Lung (tissue), 12 donors: Measurements from ENCODE around the gene HOXA6. TPM values are rescaled to one million over a fixed set of nuclear protein-coding genes. Genes with fewer than 3 reads are reported as not detected.

Source experiments
- ATAC-seq: fragments of 200-7000 bp; cut with Tn5 transposase; one replicate; pipeline ENCODE4 v1.9.1; 2020; ENCODE audit warnings: moderate number of reproducible peaks; ENCODE audit not compliant: insufficient read depth, low FRiP score
- DNase-seq, 3 donors: peaks; one replicate each; pipeline ENCODE4 v3.0.0-alpha.2; 2013 to 2017
- H3K27ac ChIP-seq, 2 donors: one replicate each; pipeline ENCODE4 v1.5.1; 2013; ENCODE audit warnings: mild to moderate bottlenecking in 2 of 2, moderate library complexity in 2 of 2, control low read depth in 1 of 2, inconsistent platforms in 1 of 2, low read depth in 1 of 2, low read length in 1 of 2
- H3K27me3 ChIP-seq, 3 donors: one replicate each; pipeline ENCODE4 v1.5.1; 2013; ENCODE audit warnings: low read length in 2 of 3; ENCODE audit not compliant: control insufficient read depth in 3 of 3, insufficient read depth in 3 of 3
- H3K36me3 ChIP-seq, 4 donors: one replicate each; pipeline ENCODE4 v1.5.1; 2013; ENCODE audit warnings: low read length in 4 of 4, mild to moderate bottlenecking in 1 of 4, moderate library complexity in 1 of 4; ENCODE audit not compliant: control insufficient read depth in 4 of 4, insufficient read depth in 4 of 4
- H3K4me1 ChIP-seq, 5 donors: one replicate each; pipeline ENCODE4 v1.5.1; 2013; ENCODE audit warnings: low read length in 5 of 5, mild to moderate bottlenecking in 2 of 5, moderate library complexity in 1 of 5; ENCODE audit not compliant: control insufficient read depth in 5 of 5, insufficient read depth in 5 of 5
- H3K4me3 ChIP-seq: one replicate; pipeline ENCODE4 v1.5.1; 2013; ENCODE audit warnings: mild to moderate bottlenecking, control low read depth, moderate library complexity
- H3K9ac ChIP-seq, 2 donors: one replicate each; pipeline ENCODE4 v1.5.1; 2013; ENCODE audit warnings: low read length in 2 of 2, control low read depth in 1 of 2; ENCODE audit not compliant: insufficient read depth in 1 of 2
- H3K9me3 ChIP-seq, 4 donors: one replicate each; pipeline ENCODE4 v1.5.1; 2013; ENCODE audit warnings: low read length in 3 of 4, mild to moderate bottlenecking in 1 of 4, moderate library complexity in 1 of 4; ENCODE audit not compliant: control insufficient read depth in 4 of 4, insufficient read depth in 3 of 4
- CTCF ChIP-seq: IDR thresholded peaks from 2 replicates; pipeline ENCODE4 v1.5.1; 2012; ENCODE audit warnings: mild to moderate bottlenecking; ENCODE audit errors: control extremely low read depth, extremely low read depth
- WGBS, 2 donors: extraction: QIAGEN DNeasy Blood & Tissue Kit; methylation state at CpG; one replicate each; pipeline ENCODE4 v1.1.7; 2013; 5-methylcytosine and 5-hydroxymethylcytosine counted together
- polyA plus RNA-seq, 2 donors: library from polyadenylated mRNA; stranded (reverse); fragments of 200-250 nt; gene quantifications; one replicate each; pipeline ENCODE4 v1.2.1, GENCODE V29; 2013
- total RNA-seq, 2 donors: library from RNA; depleted of rRNA in 1 of 2; stranded (reverse); fragments of >200 nt in 1 of 2; gene quantifications; one replicate each; pipeline ENCODE4 v1.2.1, GENCODE V29; 2014 to 2021
- donor health status: control.
- donor health status: control.
- donor health status: Bipolar disorder and iron deficiency.
- donor health status: healthy.
- donor health status: DM: yes; HTN: yes; CAD: no.

The HOXA6 gene
- total and polyA plus RNA-seq, 4 donors = 0.49 to 7.7 (median 2.8) TPM

- Histone ChIP-seq H3K4me1 (peaks cover 0 to 19% (median 9%) of the 10 kb centered on the region in 5 donors), H3K4me3 (no peak overlapping the region), H3K9me3 (peaks cover 0 to 9% (median 0%) of the 10 kb centered on the region in 4 donors), H3K36me3 (no peaks in the 10 kb centered on the region), H3K9ac (no peak overlapping the region), H3K27me3 (peaks cover 17 to 97% (median 84%) of the 10 kb centered on the region in 3 donors), H3K27ac (no peak overlapping the region)
- TF ChIP-seq CTCF = peak; percentile 35
- DNase-seq (peak; percentile 83 to 86 (median 83)), ATAC-seq (peak; percentile 59)
- 12 to 15% methylated on average over 56 of the region's 56 CpGs for WGBS, 2 donors
These were observed 32.2 kb upstream of the HOXA6 start for GRCh38 chr7:27179503-27180430.

- no peak for TF ChIP-seq CTCF
- Histone ChIP-seq H3K9ac (no peak overlapping the region), H3K27ac (no peak overlapping the region), H3K36me3 (no peaks in the 10 kb centered on the region), H3K9me3 (peaks cover 0 to 6% (median 0%) of the 10 kb centered on the region in 4 donors), H3K4me3 (no peak overlapping the region), H3K4me1 (peaks cover 0 to 18% (median 11%) of the 10 kb centered on the region in 5 donors), H3K27me3 (peaks cover 20 to 98% (median 83%) of the 10 kb centered on the region in 3 donors)
- DNase-seq (peak in 2 of 3 donors; percentile 19 to 24), ATAC-seq (no peak)
- 57 to 72% methylated on average over 14 of the region's 14 CpGs for WGBS, 2 donors
These were observed 31.5 kb upstream of the HOXA6 start for GRCh38 chr7:27179030-27179429.

GRCh38 chr7:27178366-27178765, 30.8 kb upstream of the HOXA6 start:
- Histone ChIP-seq H3K4me1 (peaks cover 0 to 17% (median 8%) of the 10 kb centered on the region in 5 donors), H3K4me3 (no peak overlapping the region), H3K9ac (no peak overlapping the region), H3K27me3 (peaks cover 23 to 92% (median 77%) of the 10 kb centered on the region in 3 donors), H3K27ac (no peak overlapping the region), H3K9me3 (peaks cover 0 to 9% (median 0%) of the 10 kb centered on the region in 4 donors), H3K36me3 (no peaks in the 10 kb centered on the region)
- WGBS, 2 donors = 85 to 87% methylated on average over 6 of the region's 6 CpGs
- DNase-seq = peak in 1 of 3 donors; percentile 13
- no peak for ATAC-seq
- TF ChIP-seq CTCF = no peak
